Hepatic stellate cell (primary cell): ENCODE measurements around the gene ADAP2.
"Not testable (repeated sequence)": the region's sequence is repeated elsewhere in the genome, so short reads cannot be mapped to it uniquely, and the experiment has no call there.

Experiments
- DNase-seq: peaks from one replicate; pipeline ENCODE4 v3.0.0; 2011; ENCODE audit warnings: low spot score

Gene ADAP2, protein sequence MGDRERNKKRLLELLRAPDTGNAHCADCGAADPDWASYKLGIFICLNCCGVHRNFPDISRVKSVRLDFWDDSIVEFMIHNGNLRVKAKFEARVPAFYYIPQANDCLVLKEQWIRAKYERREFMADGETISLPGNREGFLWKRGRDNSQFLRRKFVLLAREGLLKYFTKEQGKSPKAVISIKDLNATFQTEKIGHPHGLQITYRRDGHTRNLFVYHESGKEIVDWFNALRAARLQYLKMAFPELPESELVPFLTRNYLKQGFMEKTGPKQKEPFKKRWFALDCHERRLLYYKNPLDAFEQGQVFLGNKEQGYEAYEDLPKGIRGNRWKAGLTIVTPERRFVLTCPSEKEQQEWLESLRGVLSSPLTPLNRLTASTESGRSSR

DNA sequence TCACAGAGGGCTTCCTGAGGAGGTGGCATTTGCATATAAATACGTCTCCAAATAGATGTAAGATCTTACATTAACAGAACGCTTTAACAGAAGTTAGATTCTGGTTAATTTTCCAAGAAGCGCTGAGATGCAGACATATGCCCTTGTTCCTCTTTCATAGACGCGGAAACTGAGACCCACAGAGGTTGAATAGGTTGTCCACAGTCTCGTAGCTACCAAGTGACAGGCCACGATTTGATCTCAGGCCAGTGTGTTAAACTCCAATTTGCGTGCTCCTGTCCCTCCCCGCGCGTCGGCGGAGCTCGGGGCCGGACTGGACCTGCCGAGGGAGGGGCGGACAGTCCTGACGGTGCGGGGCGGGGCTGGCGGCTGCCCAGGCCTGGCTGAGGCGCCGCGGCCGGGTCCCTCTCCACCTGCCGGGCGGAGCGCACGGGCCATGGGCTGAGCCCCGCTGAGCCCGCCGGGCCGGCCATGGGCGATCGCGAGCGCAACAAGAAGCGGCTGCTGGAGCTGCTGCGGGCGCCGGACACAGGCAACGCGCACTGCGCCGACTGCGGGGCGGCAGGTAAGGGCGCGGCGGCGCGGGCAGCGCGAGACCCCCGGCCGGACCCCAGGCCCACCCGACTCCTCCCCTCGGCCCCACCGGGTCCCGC is at the start of gene ADAP2:
ADAP2 (plus strand) TSS at position 402 of the 653 bp plus-strand sequence; CDS start at position 472, 70 bp downstream.
- DNase-seq = peak; percentile 28

DNA sequence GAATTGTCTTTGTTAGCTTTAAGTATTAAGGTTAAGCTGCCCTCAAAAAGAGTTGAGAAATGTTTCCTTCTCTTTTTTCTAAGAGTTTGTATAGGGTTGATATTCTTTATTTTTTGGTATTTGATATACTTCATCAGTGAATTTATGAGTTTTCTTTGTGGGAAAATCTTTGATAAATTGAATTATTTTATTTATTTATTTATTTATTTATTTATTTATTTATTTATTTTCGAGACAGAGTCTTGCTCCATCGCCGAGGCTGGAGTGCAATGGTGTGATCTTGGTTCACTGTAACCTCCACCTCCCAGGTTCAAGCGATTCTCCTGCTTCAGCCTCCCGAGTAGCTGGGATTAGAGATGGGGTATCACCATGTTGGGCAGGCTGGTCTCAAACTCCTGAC is 35.6 kb upstream of the ADAP2 start:
- no peak for DNase-seq

DNA sequence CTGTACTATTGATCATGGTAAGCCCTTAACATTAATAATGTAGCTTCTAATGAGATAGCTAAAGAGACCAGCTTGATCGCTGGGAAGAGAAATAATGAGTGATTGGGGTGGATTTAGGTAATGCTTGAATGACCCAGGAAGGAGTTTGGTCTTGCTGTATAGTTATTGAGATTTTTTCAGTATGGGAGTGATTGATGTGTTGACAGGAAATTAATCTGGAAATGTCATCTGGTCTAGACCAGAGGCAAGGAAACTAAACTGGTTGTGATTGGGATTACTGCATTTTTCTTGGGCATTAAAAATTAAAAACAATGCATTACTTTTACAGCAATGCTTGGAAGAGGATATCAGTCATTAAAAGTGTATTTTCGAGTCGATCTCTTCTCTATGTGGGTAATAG is 27.5 kb upstream of the ADAP2 start:
- no peak for DNase-seq

DNA sequence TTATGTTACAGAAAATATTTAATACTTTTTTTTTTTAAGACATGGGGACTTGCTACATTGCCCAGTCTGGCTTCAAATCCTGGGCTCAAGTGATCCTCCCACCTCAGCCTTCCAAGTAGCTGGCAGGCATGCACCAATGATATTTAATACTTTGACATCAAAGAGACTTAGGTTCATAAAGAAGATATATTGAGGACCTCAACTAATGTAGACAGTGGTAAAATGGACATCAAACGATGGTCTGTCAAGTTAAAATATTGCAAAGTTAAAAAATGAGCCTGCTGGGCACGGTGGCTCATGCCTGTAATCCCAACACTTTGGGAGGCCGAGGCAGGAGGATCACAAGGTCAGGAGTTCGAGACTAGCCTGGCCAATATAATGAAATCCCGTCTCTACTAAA is 24.4 kb upstream of the ADAP2 start:
- DNase-seq = no peak

DNA sequence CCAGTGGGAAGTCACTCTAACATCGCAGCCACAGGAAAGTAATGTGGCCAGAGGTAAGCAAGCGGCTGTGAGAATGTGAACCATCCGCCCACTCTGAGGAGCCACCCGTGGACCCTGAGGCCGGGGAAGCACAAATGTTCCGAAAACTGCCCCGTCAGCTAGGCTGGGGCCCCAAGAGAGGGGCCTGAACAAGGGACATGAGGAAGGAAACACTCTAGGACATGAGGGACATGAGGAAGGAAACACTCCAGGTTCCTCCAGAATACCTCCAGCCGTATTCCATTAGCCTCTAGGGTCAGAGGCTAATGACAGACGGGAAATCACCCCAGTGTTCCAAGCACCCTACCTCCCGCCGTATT is 16.0 kb upstream of the ADAP2 start:
- DNase-seq = peak; percentile 21

DNA sequence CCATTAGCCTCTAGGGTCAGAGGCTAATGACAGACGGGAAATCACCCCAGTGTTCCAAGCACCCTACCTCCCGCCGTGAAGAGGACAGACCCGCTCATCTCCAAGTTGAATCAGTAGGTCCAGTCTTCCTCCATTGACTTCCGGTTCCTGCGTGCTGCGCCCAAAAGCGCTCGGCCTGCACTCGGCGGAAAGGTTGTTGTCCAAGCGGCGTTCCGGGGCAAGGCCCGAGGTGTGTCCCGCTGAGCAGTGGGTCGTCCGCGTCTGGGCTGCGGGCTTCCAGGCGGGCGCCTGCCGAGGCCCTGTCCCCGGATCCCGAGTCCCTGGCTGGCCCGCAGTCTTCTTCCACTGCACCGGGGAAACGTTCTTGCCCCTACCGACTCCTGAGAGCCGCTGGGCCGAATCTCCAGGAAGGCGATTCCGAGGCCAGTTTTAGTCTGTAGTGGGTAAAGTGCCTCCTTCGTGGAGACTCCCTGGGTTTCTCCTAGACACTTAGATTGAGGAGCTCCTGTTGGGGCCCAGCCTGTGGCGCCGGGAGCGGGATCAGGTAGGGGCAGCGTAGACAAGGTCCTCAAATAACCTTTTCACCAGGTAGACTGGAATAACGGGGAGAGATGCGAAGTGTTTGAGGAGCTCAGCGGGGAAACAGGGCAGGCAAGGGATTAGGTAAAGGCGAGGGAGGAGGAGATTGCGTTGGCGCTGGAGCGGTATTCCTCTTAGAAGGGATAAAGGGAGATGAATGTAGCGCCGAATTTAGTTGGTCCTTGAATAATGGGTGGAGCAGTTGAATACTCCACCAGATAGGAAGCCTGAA is 15.4 kb upstream of the ADAP2 start, which contains the start of gene TEFM:
TEFM (minus strand) TSS at position 138 of the 811 bp plus-strand sequence; CDS start at position 98, 40 bp downstream.
- DNase-seq = peak; percentile 89

DNA sequence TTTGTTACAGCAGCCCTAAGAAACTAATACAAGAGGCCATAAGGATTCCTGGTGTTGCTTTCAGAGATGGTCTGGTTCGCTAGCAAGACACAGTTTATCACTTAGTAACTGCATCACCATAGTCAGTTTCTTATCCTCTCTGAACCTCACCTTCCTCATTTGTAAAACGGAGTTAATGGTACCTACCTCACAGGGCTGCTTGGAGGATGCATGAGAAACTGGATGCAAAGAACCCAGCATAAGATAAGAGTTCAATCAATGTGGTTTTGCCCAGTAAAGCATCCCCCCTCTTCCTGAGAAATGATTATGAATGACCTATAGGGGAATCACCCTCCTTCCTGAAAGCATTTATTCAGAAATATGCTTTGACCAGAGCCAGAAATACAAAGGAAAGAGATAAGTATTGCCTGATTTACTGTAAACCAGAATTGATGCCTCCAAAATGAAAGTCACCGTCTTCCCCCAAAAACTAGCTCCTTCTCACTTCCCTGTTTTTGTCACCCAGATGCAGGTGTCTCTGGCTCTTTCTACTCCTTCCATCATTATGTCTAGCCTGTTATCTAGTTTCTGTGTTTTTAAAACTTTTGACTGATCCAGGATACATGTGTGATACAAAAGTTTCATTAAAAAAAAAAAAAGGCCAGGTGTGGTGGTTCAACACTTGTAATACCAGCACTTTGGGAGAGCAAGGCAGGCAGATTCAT is 12.9 kb upstream of the ADAP2 start:
- no peak for DNase-seq

DNA sequence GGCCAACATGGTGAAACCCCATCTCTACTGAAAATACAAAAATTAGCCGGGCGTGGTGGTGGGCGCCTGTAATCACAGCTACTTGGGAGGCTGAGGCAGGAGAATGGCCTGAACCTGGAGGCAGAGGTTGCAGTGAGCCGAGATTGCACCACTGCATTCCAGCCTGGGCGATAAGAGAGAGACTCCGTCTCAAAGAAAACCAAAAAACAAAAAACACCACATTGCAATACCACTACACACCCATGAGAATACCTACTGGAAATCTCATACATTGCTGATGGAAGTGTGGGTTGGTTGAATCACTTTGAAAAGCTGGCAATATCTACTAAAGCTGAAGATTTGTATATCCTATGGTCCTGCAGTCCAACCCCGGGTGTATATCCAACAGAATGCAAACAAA is 11.6 kb upstream of the ADAP2 start:
- not testable (repeated sequence) for DNase-seq

DNA sequence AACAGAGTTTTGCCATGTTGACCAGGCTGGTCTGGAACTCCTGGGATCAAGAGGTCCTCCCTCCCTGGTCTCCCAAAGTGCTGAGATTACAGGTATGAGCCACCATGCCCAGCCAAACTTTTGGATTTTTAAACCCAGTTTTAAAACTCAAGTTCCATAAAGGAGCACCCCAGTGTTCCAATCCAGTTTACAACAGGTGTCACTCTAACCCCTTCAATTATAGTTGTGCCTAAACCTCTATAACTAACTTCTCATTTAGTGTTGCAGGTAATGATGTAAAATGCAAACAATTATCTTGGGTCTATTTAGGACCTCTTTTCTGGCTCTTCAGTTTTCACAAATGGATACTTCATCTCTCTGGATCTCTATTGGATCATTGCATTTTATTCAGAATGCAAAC is 7.8 kb upstream of the ADAP2 start:
- DNase-seq = no peak

DNA sequence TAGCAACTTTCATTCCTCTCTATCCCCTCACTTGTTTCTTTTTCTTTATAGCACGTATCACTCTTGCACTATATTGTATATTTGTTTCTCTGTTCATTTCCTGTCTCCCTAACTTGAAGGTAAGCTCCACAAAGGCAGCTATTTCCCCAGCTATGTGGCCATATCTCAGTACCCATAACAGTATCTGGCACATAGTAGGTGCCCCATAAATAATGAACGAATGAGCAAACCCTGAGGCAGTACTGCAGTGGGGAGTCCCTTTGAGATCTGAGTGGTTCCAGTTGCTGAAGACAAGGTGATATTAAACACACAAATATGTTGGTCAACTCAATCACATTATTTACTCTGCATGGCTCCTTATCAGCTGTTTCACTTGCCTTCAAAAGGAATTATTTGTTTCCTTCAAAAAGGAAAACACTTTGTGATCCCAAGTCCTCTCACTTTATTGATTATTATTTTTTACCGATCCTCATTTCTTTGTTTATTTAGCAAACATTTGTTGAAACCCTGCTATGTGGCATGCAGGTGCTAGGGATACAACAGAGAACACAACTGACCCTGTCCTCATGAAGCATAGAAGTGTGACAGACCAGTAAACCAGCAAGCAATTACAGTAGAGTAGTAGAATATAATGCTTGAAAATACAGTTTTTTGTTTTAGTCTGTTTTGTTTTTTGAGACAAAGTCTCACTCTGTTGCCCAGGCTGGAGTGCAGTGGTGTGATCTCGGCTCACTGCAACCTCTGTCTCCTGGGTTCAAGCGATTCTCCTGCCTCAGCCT is 5.7 kb upstream of the ADAP2 start:
- DNase-seq = no peak

DNA sequence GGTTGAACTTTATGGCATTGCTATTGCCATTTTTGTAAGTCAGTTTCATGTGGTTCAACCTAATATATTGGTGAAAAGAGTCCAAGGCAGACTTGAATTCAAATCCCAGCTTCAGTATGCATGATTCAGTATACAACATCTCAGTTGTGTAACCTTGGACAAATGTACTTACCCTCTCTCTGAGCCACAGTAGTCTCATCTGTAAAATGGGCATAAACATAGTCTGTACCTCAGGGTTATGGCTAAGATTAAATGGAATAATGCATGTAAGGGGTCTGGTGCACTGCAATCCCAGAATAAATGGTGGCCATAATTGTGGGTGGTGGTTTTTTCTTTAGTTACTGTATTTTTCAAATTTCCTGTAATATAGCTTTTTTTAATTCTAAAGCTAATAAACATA is 4.7 kb upstream of the ADAP2 start:
- no peak for DNase-seq

DNA sequence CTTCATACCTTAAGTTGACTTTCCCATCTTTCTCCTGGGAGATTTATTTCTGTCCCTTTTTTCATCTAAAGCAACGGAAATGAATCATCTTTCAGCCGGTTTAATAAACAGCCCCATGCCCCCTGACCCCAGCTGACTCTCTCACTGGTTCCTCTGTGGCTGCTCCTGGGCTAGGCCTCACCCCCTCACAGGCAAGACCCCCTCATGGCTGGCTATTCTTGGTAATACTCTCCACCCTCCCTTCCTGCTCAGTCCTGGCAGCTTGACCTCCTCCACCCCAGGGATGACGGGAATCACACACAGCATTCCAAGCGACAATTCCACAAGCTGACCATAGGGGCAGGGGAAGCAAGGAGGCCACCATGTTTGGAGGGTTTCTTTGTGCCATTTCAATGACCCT is 1.5 kb upstream of the ADAP2 start:
- peak; percentile 78 for DNase-seq

DNA sequence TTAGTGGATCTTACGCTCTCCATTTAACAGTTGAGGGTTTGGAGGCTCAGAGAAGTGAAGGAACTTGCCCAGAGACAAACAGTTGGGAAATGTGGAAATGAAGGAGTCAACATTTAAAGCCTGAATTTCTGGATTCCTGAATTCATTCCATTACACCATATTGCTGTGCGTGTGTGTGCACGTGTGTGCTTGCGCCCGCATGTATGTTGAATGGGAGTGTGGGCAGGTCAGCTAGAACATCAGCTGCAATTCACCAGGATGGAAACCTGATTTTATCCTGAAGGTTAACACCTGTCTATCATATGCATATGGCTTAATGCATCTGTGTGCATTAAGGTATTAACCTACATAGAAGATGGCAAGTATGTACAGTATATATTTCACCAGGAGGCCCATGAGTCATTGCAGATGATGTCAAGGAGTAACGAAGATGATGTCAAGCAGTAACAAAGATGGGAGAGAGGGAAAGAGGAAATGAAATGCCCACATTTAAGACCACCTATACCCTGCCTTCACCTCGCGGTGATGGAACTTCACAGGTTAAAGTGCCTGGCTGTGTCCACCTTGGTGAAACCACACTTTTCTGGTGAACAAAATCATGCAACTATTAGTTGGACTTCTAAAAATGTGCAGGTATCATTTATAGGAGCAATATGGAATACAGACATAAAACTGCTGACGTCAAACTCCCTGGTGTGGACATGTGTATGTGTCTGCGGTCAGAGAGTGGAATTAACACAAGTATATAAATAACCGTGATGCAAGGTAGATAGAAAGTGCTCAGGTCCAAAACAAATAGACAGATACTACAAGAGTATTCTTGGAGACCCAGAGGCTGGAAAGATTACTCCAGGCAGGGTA is 832 bp upstream of the ADAP2 start:
- no peak for DNase-seq

DNA sequence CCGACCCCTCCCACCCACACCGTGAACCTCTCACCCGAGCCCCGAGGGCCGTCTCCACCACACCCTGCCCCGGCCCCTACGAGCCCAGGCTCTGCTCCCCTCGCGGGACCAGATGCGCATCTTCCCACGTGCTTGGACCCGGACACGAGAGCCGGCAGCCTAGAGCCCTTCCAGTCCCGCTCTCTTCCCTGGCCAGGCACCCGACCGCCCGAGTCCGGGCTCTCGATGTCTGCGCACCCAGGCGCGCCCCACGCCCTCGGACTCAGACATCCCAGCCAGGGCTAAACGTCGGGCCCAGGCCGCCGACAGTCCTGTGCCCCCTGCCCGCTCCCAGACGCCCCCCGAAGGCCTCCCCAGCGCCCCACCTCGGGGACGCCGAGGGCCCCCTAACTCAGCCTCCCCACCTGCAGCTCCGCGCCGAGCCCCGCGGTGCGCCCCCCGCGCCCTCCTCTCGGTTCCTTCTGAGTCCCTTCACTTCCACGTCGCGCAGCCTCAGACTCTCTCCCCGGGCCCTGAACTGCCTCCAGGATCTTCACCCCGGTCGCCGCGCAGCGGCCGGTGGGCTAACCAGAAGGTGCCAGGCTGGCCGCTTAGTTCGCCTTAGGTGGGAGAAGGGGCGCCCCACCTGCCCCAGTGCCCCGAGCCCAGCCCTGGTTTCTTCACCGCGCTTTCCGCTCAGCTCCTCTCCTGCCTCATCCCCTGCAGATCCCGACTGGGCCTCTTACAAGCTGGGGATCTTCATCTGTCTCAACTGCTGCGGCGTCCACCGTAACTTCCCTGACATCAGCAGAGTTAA is 688 bp downstream of the ADAP2 start:
- peak; percentile 47 for DNase-seq

DNA sequence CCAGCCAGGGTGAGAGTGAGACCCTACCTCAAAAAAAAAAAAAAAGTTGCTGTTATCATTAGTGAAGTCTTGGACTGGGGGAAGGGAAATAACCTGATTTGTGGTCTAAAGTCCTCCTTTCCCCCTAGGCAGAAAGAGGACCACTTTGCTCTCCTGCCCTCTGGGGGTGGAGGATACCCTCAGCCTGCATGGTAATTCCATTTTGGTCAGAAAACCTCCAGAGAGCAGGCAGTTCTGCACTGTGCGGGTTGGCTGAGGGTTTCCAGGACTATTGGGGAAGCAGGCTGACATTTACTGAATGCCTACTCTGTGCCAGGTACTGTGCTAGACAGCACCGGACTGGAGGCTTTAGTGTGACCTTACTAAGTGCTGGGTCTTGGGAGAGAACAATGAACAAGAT is 2.6 kb downstream of the ADAP2 start:
- no peak for DNase-seq

DNA sequence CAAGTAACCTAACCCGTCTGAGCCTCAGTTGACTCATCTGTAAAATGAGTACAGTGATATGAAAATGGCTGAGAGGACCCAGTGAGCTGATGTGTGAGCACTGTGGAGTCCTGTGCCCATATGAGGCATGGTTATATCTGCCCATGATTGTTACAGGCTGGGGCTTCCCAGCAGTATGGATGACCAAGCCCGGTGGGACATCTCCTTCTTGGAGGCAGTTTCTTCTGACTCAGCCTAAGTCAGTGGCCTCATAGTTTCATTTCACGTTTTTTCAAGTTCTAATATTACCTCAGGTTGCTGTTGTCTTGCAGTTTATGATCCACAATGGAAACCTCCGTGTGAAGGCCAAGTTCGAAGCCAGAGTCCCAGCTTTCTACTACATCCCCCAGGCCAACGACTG is 4.8 kb downstream of the ADAP2 start:
- no peak for DNase-seq

DNA sequence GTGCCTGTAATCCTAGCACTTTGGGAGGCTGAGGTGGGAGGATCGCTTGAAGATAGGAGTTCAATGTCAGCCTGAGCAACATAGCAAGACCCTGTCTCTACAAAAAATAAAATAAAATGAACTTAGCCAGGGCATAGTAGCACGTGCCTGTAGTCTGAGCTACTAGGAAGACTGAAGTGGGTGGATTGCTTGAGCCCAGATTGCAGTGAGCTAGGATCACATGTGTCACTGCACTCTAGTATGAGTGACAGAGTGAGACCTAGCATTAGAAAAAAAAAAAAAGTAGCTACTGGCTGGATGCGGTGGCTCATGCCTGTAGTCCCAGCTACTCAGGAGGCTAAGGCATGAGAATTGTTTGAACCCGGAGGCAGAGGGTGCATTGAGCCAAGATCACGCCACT is 6.0 kb downstream of the ADAP2 start:
- no peak for DNase-seq

DNA sequence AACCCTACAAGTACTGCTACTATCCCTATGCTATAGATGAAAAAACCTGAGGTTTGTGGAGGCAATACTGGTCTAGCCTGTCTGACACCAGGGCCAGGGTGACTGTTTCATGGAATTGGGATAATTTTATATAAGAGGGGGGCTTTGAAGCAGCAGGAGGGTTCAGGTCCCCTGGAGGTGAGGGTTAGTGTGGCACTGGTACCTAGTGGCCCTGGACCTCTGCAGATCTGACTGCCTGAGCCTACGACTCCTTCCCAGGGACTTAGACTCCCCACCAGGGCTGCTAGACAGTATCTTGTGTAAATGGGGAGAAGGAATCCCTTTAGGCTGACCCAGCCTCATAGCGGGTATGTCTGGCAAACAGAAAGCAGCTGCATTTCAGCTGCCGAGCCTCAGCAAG is 6.8 kb downstream of the ADAP2 start:
- no peak for DNase-seq

DNA sequence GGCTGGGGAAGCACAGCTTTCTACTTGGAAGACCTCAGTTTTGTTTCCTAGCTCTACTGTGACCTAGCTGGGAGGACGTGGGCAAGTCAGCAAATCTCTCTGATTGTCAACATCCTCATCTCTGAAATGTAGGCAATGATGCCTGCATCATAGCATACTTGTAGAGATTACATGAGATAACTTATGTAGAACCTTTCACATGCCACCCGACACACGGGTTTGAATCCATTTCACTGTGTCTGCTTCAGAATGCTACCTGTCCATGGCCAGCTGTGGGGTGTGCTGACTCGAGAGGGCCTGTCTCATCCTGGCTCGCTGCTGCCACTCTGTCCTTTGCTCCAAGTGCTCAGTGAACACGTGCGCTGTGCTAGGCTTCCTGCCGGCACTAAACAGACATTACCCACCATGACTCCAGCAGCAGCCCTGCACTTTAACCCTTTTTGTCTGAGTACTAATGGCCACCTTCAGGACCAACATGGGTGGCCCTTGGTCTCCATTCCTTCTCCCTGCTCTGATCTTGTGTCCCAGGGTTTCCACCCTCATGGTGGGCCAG is 7.4 kb downstream of the ADAP2 start:
- DNase-seq = no peak
